Activated T-helper 1 cell treated with anti-CD3 and anti-CD28 coated beads, Interleukin-12 subunit alpha, Interleukin-12 subunit beta, Interleukin-2, Interleukin-4 antibody, amounts not matched to agents 30 ng/mL and 10 ng/mL and 1 ng/mL, durations not matched to agents 14 hours and 24 hours and 36 hours (primary cell): ENCODE results near the gene DOC2A. TPM values are rescaled to one million over a fixed set of nuclear protein-coding genes. Genes with fewer than 3 reads are reported as not detected.

Source experiments
- DNase-seq: peaks from one replicate; pipeline ENCODE4 v3.0.0; 2021; ENCODE audit warnings: low spot score
- H3K27ac Mint-ChIP-seq: one replicate; pipeline ENCODE4 v1.8.0; 2021; ENCODE audit warnings: mild to moderate bottlenecking, mixed read lengths
- H3K27me3 Mint-ChIP-seq: one replicate; pipeline ENCODE4 v1.8.0; 2022; ENCODE audit warnings: mild to moderate bottlenecking, moderate library complexity, mixed read lengths; ENCODE audit not compliant: insufficient read depth
- H3K36me3 Mint-ChIP-seq: one replicate; pipeline ENCODE4 v1.8.0; 2021; ENCODE audit warnings: low read depth, mixed read lengths
- H3K4me1 Mint-ChIP-seq: one replicate; pipeline ENCODE4 v1.8.0; 2021; ENCODE audit warnings: low read depth, mixed read lengths
- H3K4me3 Mint-ChIP-seq: one replicate; pipeline ENCODE4 v1.8.0; 2021; ENCODE audit warnings: mild to moderate bottlenecking, moderate library complexity, mixed read lengths
- H3K9me3 Mint-ChIP-seq: one replicate; pipeline ENCODE4 v1.8.0; 2021; ENCODE audit warnings: mixed read lengths
- intact Hi-C: fragments of 100-400 bp; cut with micrococcal nuclease; formaldehyde crosslinking; loops from one replicate; pipeline ENCODE4 v1.15.1; 2024
- total RNA-seq: library from RNA; stranded (reverse); gene quantifications from 2 replicates; pipeline ENCODE4 v1.2.3, GENCODE V29; 2022

Gene DOC2A
- total RNA-seq, 1 donor from 2014 or later, result 2.3 TPM

DNA sequence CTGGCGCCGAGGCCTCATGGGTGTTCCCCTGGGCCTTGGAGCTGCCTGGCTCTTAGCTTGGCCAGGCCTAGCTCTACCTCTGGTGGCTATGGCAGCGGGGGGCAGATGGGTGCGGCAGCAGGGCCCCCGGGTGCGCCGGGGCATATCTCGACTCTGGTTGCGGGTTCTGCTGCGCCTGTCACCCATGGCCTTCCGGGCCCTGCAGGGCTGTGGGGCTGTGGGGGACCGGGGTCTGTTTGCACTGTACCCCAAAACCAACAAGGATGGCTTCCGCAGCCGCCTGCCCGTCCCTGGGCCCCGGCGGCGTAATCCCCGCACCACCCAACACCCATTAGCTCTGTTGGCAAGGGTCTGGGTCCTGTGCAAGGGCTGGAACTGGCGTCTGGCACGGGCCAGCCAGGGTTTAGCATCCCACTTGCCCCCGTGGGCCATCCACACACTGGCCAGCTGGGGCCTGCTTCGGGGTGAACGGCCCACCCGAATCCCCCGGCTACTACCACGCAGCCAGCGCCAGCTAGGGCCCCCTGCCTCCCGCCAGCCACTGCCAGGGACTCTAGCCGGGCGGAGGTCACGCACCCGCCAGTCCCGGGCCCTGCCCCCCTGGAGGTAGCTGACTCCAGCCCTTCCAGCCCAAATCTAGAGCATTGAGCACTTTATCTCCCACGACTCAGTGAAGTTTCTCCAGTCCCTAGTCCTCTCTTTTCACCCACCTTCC is 23.3 kb downstream of the DOC2A start:
- Mint-ChIP-seq H3K36me3 (peaks cover 57% of the 10 kb centered on the region), H3K4me1 (no peaks in the 10 kb centered on the region), H3K9me3 (no peaks in the 10 kb centered on the region), H3K27me3 (no peaks in the 10 kb centered on the region), H3K4me3 (no peak overlapping the region), H3K27ac (no peak overlapping the region)
- intact Hi-C loops, result no loop called here
- DNase-seq, result no peak

DNA sequence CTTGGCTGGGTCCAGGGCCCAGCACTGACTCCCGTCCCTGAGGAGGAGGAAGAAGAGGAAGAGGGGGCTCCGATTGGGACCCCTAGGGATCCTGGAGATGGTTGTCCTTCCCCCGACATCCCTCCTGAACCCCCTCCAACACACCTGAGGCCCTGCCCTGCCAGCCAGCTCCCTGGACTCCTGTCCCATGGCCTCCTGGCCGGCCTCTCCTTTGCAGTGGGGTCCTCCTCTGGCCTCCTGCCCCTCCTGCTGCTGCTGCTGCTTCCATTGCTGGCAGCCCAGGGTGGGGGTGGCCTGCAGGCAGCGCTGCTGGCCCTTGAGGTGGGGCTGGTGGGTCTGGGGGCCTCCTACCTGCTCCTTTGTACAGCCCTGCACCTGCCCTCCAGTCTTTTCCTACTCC is 23.9 kb downstream of the DOC2A start:
- Mint-ChIP-seq H3K9me3 (no peaks in the 10 kb centered on the region), H3K4me3 (no peak overlapping the region), H3K36me3 (peaks cover 60% of the 10 kb centered on the region), H3K4me1 (no peaks in the 10 kb centered on the region), H3K27me3 (no peaks in the 10 kb centered on the region), H3K27ac (no peak overlapping the region)
- DNase-seq, result no peak
- intact Hi-C loops, result no loop called here

DNA sequence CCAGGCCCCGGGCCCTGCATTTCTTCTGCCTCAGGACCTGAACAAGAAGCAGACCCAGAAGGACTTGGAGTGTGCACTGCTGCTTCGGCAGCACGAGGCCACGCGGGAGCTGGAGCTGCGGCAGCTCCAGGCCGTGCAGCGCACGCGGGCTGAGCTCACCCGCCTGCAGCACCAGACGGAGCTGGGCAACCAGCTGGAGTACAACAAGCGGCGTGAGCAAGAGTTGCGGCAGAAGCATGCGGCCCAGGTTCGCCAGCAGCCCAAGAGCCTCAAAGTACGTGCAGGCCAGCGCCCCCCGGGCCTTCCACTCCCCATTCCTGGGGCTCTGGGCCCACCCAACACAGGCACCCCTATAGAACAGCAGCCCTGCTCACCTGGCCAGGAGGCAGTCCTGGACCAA is 24.6 kb downstream of the DOC2A start:
- no peak for DNase-seq
- intact Hi-C loops, result no loop called here
- Mint-ChIP-seq H3K4me3 (no peak overlapping the region), H3K27ac (no peak overlapping the region), H3K27me3 (no peaks in the 10 kb centered on the region), H3K4me1 (no peaks in the 10 kb centered on the region), H3K9me3 (no peaks in the 10 kb centered on the region), H3K36me3 (peaks cover 61% of the 10 kb centered on the region)

DNA sequence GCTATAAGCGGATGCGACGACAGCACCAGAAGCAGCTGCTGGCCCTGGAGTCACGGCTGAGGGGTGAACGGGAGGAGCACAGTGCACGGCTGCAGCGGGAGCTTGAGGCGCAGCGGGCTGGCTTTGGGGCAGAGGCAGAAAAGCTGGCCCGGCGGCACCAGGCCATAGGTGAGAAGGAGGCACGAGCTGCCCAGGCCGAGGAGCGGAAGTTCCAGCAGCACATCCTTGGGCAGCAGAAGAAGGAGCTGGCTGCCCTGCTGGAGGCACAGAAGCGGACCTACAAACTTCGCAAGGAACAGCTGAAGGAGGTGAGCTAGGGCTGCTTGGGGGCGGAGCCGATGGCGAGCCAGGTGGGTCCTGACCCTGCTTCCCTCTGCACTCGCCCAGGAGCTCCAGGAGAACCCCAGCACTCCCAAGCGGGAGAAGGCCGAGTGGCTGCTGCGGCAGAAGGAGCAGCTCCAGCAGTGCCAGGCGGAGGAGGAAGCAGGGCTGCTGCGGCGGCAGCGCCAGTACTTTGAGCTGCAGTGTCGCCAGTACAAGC is 25.5 kb downstream of the DOC2A start:
- DNase-seq, result no peak
- intact Hi-C loops, result no loop called here
- Mint-ChIP-seq H3K27ac (no peak overlapping the region), H3K4me1 (no peaks in the 10 kb centered on the region), H3K9me3 (no peaks in the 10 kb centered on the region), H3K4me3 (no peak overlapping the region), H3K36me3 (peaks cover 61% of the 10 kb centered on the region), H3K27me3 (no peaks in the 10 kb centered on the region)

DNA sequence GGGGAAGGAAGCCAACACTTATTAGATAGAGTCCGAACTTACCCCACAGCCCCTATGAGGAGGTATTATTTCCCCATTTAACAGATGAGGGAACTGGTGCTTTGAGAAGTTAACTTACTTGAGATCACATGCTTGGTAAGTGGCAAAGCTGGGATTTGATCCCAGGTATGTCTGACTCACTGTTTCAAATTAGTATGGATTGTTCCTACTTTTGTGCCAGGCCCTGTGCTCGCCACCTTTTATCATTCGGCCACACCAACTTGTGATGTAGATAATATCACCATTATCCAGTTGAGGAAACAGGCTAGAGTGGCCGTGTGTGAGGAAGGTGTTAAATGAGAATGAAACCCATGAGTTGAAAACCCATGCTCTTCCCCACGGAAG is 26.1 kb downstream of the DOC2A start:
- H3K4me1 Mint-ChIP-seq, result no peaks in the 10 kb centered on the region

DNA sequence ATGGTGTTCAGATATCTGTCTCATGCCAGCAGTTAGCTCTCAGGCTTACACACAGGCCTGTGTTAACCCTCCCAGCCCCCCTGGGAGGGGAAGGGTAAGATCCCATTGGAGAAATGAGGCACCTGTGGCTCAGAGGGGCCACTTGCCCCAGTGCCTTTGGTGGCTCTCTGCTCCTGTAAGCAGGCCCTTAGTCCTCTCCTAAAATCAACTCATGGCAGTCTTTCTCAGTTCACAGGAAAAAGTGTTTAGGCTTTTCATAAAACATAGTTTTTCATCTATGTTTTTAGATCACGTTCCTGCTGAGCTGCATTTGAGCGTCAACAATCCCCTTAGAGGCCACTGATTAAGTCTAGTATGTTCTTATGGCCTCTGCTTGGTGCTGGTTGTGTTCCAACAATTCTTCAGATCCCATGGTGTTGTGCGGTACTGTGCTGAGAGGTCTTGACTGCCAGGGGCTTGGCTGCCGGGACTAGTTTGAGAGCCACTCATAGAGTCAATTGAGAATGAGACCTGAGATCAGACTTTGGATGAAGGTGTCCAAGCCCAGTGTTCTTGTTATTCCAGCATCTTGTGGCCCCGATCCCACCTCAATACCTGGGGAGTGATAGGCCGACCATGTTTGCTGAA is 26.6 kb downstream of the DOC2A start:
- peaks cover 62% of the 10 kb centered on the region for H3K36me3 Mint-ChIP-seq
- H3K9me3 Mint-ChIP-seq, result no peaks in the 10 kb centered on the region
- no peak overlapping the region for H3K27ac Mint-ChIP-seq
- H3K4me1 Mint-ChIP-seq, result no peaks in the 10 kb centered on the region
- no peak overlapping the region for H3K4me3 Mint-ChIP-seq
- intact Hi-C loops, result no loop called here
- no peaks in the 10 kb centered on the region for H3K27me3 Mint-ChIP-seq
- DNase-seq, result no peak

More for the DNA sequence above, 26.1 kb downstream of the DOC2A start:
- Mint-ChIP-seq H3K27ac (no peak overlapping the region), H3K4me3 (no peak overlapping the region), H3K27me3 (no peaks in the 10 kb centered on the region), H3K9me3 (no peaks in the 10 kb centered on the region), H3K36me3 (peaks cover 62% of the 10 kb centered on the region)
- no peak for DNase-seq
- intact Hi-C loops, result no loop called here

DNA sequence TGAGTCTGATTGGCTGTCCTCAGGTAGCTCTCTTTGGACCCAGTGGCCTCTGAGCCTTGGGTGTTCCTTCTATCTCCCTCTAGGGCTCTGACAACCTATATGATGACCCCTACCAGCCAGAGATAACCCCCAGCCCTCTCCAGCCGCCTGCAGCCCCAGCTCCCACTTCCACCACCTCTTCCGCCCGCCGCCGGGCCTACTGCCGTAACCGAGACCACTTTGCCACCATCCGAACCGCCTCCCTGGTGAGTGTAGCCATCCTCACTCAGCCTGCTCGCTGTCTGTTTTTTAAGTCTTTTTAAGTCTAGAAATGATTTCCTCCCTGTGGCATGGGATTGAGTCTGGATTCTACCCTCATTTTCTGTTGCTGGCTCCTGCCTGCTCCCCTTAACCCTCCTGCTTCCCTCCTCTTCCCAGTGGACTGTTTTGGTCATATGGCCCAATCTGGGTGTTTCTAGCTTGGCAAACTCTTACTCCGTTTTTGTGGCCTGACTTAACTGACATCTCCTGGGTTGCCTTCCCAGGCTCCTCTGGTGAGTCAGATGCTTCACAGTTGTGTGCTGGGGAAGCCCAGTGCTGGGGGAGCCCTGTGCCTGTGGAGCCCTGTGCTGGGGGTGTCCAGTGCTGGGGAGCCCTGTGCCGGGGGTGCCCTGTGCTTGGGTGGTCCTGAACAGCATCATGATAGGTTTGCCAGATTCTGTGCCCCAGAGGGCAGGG is 27.2 kb downstream of the DOC2A start:
- Mint-ChIP-seq H3K4me1 (no peaks in the 10 kb centered on the region), H3K36me3 (peaks cover 64% of the 10 kb centered on the region), H3K27me3 (no peaks in the 10 kb centered on the region), H3K27ac (no peak overlapping the region), H3K9me3 (no peaks in the 10 kb centered on the region), H3K4me3 (no peak overlapping the region)
- intact Hi-C loops, result no loop called here
- DNase-seq, result no peak

DNA sequence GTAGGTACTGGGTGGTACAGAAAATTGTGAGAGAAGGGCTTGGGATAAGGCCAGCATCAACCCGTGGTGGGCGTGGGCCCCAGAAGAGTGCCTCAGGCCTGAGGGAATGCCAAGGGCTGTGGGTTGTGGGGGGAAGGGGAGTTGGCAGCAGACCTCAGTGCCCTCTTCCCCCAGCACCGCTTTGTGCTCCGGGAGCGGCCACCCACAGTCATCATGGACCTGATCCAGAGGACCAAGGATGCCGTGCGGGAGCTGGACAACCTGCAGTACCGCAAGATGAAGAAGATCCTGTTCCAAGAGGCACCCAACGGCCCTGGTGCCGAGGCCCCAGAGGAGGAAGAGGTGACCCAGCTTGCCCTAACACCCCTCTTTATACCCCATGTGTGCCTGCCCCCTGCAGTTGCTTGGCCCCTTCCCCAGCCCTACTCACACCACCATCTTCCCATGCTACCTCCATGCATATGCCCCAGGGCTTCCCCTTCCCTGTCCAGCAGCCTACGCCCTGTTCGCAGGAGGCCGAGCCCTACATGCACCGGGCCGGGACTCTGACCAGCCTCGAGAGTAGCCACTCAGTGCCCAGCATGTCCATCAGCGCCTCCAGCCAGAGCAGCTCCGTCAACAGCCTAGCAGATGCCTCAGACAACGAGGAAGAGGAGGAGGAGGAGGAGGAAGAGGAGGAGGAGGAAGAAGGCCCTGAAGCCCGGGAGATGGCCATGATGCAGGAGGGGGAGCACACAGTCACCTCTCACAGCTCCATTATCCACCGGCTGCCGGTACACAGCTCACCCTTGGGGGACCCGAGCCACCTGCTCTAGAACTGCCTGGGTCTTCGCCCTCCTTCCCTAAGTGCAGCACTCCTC is 28.0 kb downstream of the DOC2A start:
- Mint-ChIP-seq H3K36me3 (peaks cover 62% of the 10 kb centered on the region), H3K9me3 (no peaks in the 10 kb centered on the region), H3K27ac (no peak overlapping the region), H3K4me1 (no peaks in the 10 kb centered on the region), H3K27me3 (no peaks in the 10 kb centered on the region), H3K4me3 (no peak overlapping the region)
- intact Hi-C loops, result no loop called here
- DNase-seq, result no peak

DNA sequence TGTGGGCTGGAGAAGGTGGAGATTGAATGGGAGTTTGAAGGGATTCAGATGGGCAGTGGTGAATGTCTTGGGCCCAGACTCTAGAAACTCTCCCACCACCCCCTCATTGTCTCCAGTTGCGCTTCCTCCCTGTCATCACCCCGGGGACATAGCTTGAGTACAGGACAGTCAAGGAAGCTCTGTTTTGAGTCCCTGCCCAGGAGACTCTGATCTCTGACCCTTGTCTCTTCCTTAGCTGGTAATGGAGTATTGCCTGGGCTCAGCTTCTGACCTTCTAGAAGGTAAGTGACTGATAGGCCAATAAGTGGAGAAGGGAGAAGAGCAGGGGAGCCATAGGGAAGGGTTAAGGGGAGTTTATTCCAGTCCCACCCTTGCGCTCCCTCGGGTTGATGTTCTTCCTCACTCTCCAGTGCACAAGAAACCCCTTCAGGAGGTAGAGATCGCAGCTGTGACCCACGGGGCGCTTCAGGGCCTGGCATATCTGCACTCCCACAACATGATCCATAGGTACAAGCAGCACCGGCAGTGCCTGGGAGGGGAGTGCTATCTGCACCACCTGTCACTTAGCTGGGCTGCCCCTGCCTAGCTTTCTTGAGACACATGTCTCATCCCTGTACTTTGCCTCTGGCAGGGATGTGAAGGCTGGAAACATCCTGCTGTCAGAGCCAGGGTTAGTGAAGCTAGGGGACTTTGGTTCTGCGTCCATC is 32.1 kb downstream of the DOC2A start:
- peaks cover 29% of the 10 kb centered on the region for H3K4me1 Mint-ChIP-seq
- intact Hi-C loops, result loop anchor here (10.0 kb wide), 1 partner anchor 676 kb away; the partner anchor contains the start of genes FBRS and PRR14
- H3K9me3 Mint-ChIP-seq, result no peaks in the 10 kb centered on the region
- H3K27ac Mint-ChIP-seq, result no peak overlapping the region
- no peaks in the 10 kb centered on the region for H3K27me3 Mint-ChIP-seq
- peaks cover 42% of the 10 kb centered on the region for H3K36me3 Mint-ChIP-seq
- H3K4me3 Mint-ChIP-seq, result no peak overlapping the region
- no peak for DNase-seq

DNA sequence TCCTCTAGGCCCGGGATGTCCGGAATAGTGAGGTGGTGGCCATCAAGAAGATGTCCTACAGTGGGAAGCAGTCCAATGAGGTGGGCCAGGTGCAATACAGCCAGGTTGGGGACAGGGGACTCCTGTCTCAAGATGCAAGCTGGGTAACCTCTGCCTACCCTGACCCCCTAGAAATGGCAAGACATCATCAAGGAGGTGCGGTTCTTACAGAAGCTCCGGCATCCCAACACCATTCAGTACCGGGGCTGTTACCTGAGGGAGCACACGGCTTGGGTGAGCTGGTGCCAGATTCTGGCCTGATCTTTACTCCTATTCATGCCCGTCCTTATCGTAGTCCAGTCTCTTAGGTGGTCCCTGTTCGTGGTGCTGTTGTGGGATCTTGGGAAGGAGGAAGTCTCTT is 32.7 kb downstream of the DOC2A start:
- Mint-ChIP-seq H3K4me1 (peaks cover 34% of the 10 kb centered on the region), H3K27me3 (no peaks in the 10 kb centered on the region), H3K27ac (no peak overlapping the region), H3K36me3 (peaks cover 41% of the 10 kb centered on the region), H3K9me3 (peaks cover 4% of the 10 kb centered on the region), H3K4me3 (no peak overlapping the region)
- DNase-seq, result no peak
- intact Hi-C loops, result loop anchor here (10.0 kb wide), 1 partner anchor 677 kb away; the partner anchor contains the start of genes FBRS and PRR14

DNA sequence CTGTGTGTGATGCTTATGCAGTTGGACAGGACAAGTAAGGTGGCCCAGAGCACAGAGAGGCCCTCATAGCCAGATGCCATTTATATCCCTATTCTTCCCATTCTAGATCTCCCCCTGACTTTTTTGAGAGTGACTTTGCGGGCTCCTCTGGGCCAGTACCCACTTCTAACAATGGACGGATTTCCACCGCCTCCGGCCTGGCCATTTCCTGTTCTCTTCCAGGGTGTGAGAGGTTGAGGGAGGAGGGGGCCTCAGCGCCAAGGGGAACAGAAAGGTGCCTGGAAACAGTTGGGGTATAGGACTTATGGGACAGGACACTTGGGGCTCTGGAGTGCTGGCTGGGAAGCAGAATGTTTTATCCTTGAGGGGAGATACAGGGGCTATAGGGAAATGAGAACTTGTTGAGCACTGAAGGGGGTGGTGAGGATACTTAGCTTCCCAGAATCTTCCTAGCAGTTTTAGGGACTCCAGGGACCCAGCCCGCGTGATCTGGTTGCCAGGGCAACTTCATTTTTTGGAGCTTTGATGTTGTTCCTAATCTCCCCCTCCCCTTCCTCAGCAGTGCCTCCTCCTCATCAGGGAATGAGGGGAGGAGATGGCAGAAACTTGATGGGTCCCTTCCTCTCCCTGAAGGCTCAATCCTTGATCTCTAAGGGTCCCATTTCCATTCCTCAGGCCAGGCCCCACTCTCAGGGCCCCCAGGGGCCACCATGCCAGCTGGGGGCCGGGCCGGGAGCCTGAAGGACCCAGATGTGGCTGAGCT is 33.6 kb downstream of the DOC2A start:
- Mint-ChIP-seq H3K4me1 (peaks cover 36% of the 10 kb centered on the region), H3K4me3 (no peak overlapping the region), H3K27ac (no peak overlapping the region), H3K27me3 (no peaks in the 10 kb centered on the region), H3K9me3 (peaks cover 6% of the 10 kb centered on the region), H3K36me3 (peaks cover 37% of the 10 kb centered on the region)
- no peak for DNase-seq
- intact Hi-C loops, result loop anchor here (10.0 kb wide), 1 partner anchor 678 kb away; the partner anchor contains the start of genes FBRS and PRR14
